ENCODE data around the gene L3MBTL4.

The L3MBTL4 gene

GRCh38 chr18:5998907-5999306 is 415.8 kb downstream of the L3MBTL4 start:
- TF ChIP-seq, protein P1, sequence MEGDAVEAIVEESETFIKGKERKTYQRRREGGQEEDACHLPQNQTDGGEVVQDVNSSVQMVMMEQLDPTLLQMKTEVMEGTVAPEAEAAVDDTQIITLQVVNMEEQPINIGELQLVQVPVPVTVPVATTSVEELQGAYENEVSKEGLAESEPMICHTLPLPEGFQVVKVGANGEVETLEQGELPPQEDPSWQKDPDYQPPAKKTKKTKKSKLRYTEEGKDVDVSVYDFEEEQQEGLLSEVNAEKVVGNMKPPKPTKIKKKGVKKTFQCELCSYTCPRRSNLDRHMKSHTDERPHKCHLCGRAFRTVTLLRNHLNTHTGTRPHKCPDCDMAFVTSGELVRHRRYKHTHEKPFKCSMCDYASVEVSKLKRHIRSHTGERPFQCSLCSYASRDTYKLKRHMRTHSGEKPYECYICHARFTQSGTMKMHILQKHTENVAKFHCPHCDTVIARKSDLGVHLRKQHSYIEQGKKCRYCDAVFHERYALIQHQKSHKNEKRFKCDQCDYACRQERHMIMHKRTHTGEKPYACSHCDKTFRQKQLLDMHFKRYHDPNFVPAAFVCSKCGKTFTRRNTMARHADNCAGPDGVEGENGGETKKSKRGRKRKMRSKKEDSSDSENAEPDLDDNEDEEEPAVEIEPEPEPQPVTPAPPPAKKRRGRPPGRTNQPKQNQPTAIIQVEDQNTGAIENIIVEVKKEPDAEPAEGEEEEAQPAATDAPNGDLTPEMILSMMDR (IDR thresholded peaks at IDR 0.05; ENCODE audit: low read depth, low read length): no peak
- Histone ChIP-seq H3K4me3 (ENCODE audit: low read depth, low read length) (no peak overlapping the region), H3K27ac (no peak overlapping the region), H3K27me3 (ENCODE audit: insufficient read depth, low read depth, severe bottlenecking) (peaks cover 16% of the 10 kb centered on the region), H3K36me3 (no peaks in the 10 kb centered on the region), H3K9me3 (ENCODE audit: severe bottlenecking) (no peaks in the 10 kb centered on the region)
- DNase-seq: no peak

GRCh38 chr18:5998166-5998881 is 416.4 kb downstream of the L3MBTL4 start:
- peaks cover 16% of the 10 kb centered on the region for H3K27me3 ChIP-seq (ENCODE audit: insufficient read depth, low read depth, severe bottlenecking)
- DNase-seq: no peak
- H3K27ac ChIP-seq: no peak overlapping the region
- TF ChIP-seq, protein P1 (IDR thresholded peaks at IDR 0.05; ENCODE audit: low read depth, low read length): no peak
- no peak overlapping the region for H3K4me3 ChIP-seq (ENCODE audit: low read depth, low read length)
- no peaks in the 10 kb centered on the region for H3K9me3 ChIP-seq (ENCODE audit: severe bottlenecking)
- no peaks in the 10 kb centered on the region for H3K36me3 ChIP-seq

DNA sequence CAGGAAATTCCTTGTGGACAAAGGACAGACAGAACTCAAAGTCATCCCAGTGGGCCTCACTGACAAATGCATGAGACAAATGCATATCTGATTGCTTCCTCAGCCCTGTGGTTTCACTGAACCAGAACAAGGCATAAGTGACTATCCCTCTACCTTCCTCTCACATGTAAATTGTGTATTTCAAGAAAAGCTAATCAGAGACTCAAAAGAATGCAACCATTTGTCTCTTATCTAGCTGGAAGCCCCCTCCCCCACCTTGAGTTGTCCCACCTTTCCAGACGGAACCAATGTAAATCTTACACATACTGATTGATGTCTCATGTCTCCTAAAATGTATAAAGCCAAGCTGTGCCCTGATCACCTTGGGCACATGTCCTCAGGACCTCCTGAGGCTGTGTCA is 417.4 kb downstream of the L3MBTL4 start:
- TF ChIP-seq, protein P1 (IDR thresholded peaks at IDR 0.05; ENCODE audit: low read depth, low read length): no peak
- Histone ChIP-seq H3K4me3 (ENCODE audit: low read depth, low read length) (no peak overlapping the region), H3K27me3 (ENCODE audit: insufficient read depth, low read depth, severe bottlenecking) (peaks cover 16% of the 10 kb centered on the region), H3K27ac (no peak overlapping the region), H3K36me3 (no peaks in the 10 kb centered on the region), H3K9me3 (ENCODE audit: severe bottlenecking) (no peaks in the 10 kb centered on the region)
- DNase-seq: no peak

GRCh38 chr18:5995626-5996025 is 419.1 kb downstream of the L3MBTL4 start:
- no peaks in the 10 kb centered on the region for H3K9me3 ChIP-seq (ENCODE audit: severe bottlenecking)
- TF ChIP-seq, protein P1 (IDR thresholded peaks at IDR 0.05; ENCODE audit: low read depth, low read length): no peak
- peaks cover 16% of the 10 kb centered on the region for H3K27me3 ChIP-seq (ENCODE audit: insufficient read depth, low read depth, severe bottlenecking)
- H3K27ac ChIP-seq: no peak overlapping the region
- no peak for DNase-seq
- H3K4me3 ChIP-seq (ENCODE audit: low read depth, low read length): no peak overlapping the region
- no peaks in the 10 kb centered on the region for H3K36me3 ChIP-seq

GRCh38 chr18:5993938-5994337 is 420.8 kb downstream of the L3MBTL4 start:
- no peaks in the 10 kb centered on the region for H3K36me3 ChIP-seq
- DNase-seq: no peak
- TF ChIP-seq, protein P1 (IDR thresholded peaks at IDR 0.05; ENCODE audit: low read depth, low read length): no peak
- no peak overlapping the region for H3K27ac ChIP-seq
- H3K4me3 ChIP-seq (ENCODE audit: low read depth, low read length): no peak overlapping the region
- H3K27me3 ChIP-seq (ENCODE audit: insufficient read depth, low read depth, severe bottlenecking): peaks cover 14% of the 10 kb centered on the region
- no peaks in the 10 kb centered on the region for H3K9me3 ChIP-seq (ENCODE audit: severe bottlenecking)

- TF ChIP-seq, protein P1 (IDR thresholded peaks at IDR 0.05; ENCODE audit: low read depth, low read length): no peak
- DNase-seq: no peak
- Histone ChIP-seq H3K27ac (no peak overlapping the region), H3K4me3 (ENCODE audit: low read depth, low read length) (no peak overlapping the region), H3K9me3 (ENCODE audit: severe bottlenecking) (no peaks in the 10 kb centered on the region), H3K36me3 (no peaks in the 10 kb centered on the region), H3K27me3 (ENCODE audit: insufficient read depth, low read depth, severe bottlenecking) (peaks cover 16% of the 10 kb centered on the region)
Observed at GRCh38 chr18:5992381-5992780, 422.3 kb downstream of the L3MBTL4 start.

Data from WERI-Rb-1 (cell line).